ENCODE results near the gene VWC2L. TPM values are rescaled to one million over a fixed set of nuclear protein-coding genes. Genes with fewer than 3 reads are reported as not detected.

Gene VWC2L
- polyA plus RNA-seq, 1 donor from 2014 or later = 0.31 TPM

- Histone ChIP-seq H3K27ac (ENCODE audit: low read length) (no peak overlapping the region), H3K9me3 (ENCODE audit: low read length) (no peaks in the 10 kb centered on the region), H4K20me1 (ENCODE audit: insufficient read depth) (no peaks in the 10 kb centered on the region), H3F3A (ENCODE audit: insufficient read depth, low read length, poor library complexity, severe bottlenecking) (no peaks in the 10 kb centered on the region), H3K79me2 (replicated peaks; ENCODE audit: insufficient read depth, low read length) (no peaks in the 10 kb centered on the region), H3K9ac (ENCODE audit: low read length) (no peak overlapping the region), H3K27me3 (ENCODE audit: insufficient read depth, low read depth, low read length) (no peaks in the 10 kb centered on the region), H3K4me2 (ENCODE audit: low read length) (no peak overlapping the region), H3K36me3 (ENCODE audit: insufficient read depth, low read length) (no peaks in the 10 kb centered on the region), H2AFZ (ENCODE audit: low read depth, low read length) (no peak overlapping the region), H3K4me3 (ENCODE audit: low read length) (no peak overlapping the region), H3K9me2 (ENCODE audit: insufficient read depth, low read length) (no peaks in the 10 kb centered on the region)
- TF ChIP-seq REST (IDR thresholded peaks at IDR 0.05; ENCODE audit: borderline replicate concordance) = no peak
- no peak for TF ChIP-seq EZH2 (IDR thresholded peaks at IDR 0.05; ENCODE audit: borderline replicate concordance, insufficient read depth, low read length, poor library complexity, severe bottlenecking)
- TF ChIP-seq CTCF (IDR thresholded peaks at IDR 0.05; ENCODE audit: poor library complexity, severe bottlenecking) = no peak
- TF ChIP-seq SMC3 (conservative IDR thresholded peaks at IDR 0.05; ENCODE audit: poor library complexity) = no peak
- TF ChIP-seq POLR2AphosphoS5 (IDR thresholded peaks at IDR 0.05) = no peak
- TF ChIP-seq MXI1 (conservative IDR thresholded peaks at IDR 0.05; ENCODE audit: poor library complexity, severe bottlenecking) = no peak
- no peak for TF ChIP-seq EP300 (conservative IDR thresholded peaks at IDR 0.05; ENCODE audit: poor library complexity, severe bottlenecking)
- TF ChIP-seq TAF1 (IDR thresholded peaks at IDR 0.05; ENCODE audit: low read depth) = no peak
- TF ChIP-seq RAD21 (conservative IDR thresholded peaks at IDR 0.05) = no peak
These were observed 167.6 kb downstream of the VWC2L start for GRCh38 chr2:214578442-214578841.

GRCh38 chr2:214579035-214579434 lies 168.2 kb downstream of the VWC2L start:
- Histone ChIP-seq H3K27ac (ENCODE audit: low read length) (no peak overlapping the region), H3K4me2 (ENCODE audit: low read length) (no peak overlapping the region), H4K20me1 (ENCODE audit: insufficient read depth) (no peaks in the 10 kb centered on the region), H3K4me3 (ENCODE audit: low read length) (no peak overlapping the region), H2AFZ (ENCODE audit: low read depth, low read length) (no peak overlapping the region), H3K36me3 (ENCODE audit: insufficient read depth, low read length) (no peaks in the 10 kb centered on the region), H3K9me3 (ENCODE audit: low read length) (no peaks in the 10 kb centered on the region), H3F3A (ENCODE audit: insufficient read depth, low read length, poor library complexity, severe bottlenecking) (no peaks in the 10 kb centered on the region), H3K79me2 (replicated peaks; ENCODE audit: insufficient read depth, low read length) (no peaks in the 10 kb centered on the region), H3K27me3 (ENCODE audit: insufficient read depth, low read depth, low read length) (no peaks in the 10 kb centered on the region), H3K9ac (ENCODE audit: low read length) (no peak overlapping the region), H3K9me2 (ENCODE audit: insufficient read depth, low read length) (no peaks in the 10 kb centered on the region)
- no peak for TF ChIP-seq EP300 (conservative IDR thresholded peaks at IDR 0.05; ENCODE audit: poor library complexity, severe bottlenecking)
- no peak for TF ChIP-seq REST (IDR thresholded peaks at IDR 0.05; ENCODE audit: borderline replicate concordance)
- no peak for TF ChIP-seq CTCF (IDR thresholded peaks at IDR 0.05; ENCODE audit: poor library complexity, severe bottlenecking)
- TF ChIP-seq SMC3 (conservative IDR thresholded peaks at IDR 0.05; ENCODE audit: poor library complexity) = no peak
